M059J (cell line): ENCODE measurements around the gene GIMAP4. TPM values are rescaled to one million over a fixed set of nuclear protein-coding genes. Genes with fewer than 3 reads are reported as not detected.
"Not testable (repeated sequence)": the region's sequence is repeated elsewhere in the genome, so short reads cannot be mapped to it uniquely, and the experiment has no call there.

Source experiments
- DNase-seq: peaks from one replicate; pipeline ENCODE4 v3.0.0-alpha.2; 2012; ENCODE audit warnings: low read depth
- total RNA-seq: library from RNA; depleted of rRNA; stranded (reverse); fragments of >200 nt; shearing (Covaris generic); gene quantifications from 2 replicates; pipeline ENCODE4 v1.2.3, GENCODE V29; 2014; rRNA removed

Gene GIMAP4
- total RNA-seq: not detected in 2 replicates

GRCh38 chr7:150567169-150567568 is at the start of gene GIMAP4:
Gene GIMAP4, plus strand, starts transcription at chr7:150567390. Its CDS starts 2,512 bp downstream, at chr7:150569902.
- no peak for DNase-seq

GRCh38 chr7:150519310-150519709 is 47.9 kb upstream of the GIMAP4 start:
- no peak for DNase-seq

DNA sequence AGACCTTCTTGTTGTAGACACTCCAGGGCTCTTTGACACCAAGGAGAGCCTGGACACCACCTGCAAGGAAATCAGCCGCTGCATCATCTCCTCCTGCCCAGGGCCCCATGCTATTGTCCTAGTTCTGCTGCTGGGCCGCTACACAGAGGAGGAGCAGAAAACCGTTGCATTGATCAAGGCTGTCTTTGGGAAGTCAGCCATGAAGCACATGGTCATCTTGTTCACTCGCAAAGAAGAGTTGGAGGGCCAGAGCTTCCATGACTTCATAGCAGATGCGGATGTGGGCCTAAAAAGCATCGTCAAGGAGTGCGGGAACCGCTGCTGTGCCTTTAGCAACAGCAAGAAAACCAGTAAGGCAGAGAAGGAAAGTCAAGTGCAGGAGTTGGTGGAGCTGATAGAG is 47.0 kb upstream of the GIMAP4 start:
- no peak for DNase-seq

DNA sequence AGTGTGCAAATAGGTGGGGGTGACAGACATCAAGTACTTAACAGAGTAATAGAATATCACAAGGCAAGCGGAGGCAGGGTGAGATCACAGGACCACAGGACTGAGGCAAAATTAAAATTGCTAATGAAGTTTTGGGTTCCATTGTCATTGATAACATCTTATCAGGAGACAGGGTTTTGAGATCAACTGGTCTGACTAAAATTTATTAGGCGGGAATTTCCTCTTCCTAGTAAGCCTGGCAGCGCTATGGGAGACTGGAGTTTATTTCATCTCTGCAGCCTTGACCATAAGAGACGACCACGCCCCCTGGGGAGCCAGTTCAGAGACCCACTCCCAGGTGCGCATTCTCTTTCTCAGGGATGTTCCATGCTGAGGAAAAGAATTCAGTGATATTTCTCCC is 44.3 kb upstream of the GIMAP4 start:
- not testable (repeated sequence) for DNase-seq

DNA sequence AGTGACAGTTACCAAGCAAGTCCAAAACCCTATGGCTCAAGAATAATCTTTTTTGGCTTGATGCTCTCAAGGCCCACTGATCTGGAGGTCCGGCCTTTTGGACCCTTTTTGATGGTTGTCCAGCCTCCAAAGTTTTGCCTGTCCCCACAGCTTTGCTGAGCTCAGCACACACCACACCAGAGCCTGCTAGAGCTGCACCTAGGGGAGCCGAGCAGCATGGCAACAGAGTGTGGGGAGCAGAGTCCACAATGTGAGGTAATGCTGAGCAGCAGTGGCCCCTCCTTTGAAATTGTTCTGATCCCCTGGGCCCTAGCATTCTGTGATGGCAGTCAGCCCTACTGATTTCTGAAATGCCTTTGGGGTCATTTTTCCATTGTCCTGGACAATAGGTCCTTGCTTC is 43.2 kb upstream of the GIMAP4 start:
- DNase-seq: no peak

GRCh38 chr7:150531704-150532103 is 35.5 kb upstream of the GIMAP4 start:
- no peak for DNase-seq

GRCh38 chr7:150538259-150538658 is 28.9 kb upstream of the GIMAP4 start:
- DNase-seq: no peak

GRCh38 chr7:150553163-150553562 is 14.0 kb upstream of the GIMAP4 start:
- DNase-seq: no peak

DNA sequence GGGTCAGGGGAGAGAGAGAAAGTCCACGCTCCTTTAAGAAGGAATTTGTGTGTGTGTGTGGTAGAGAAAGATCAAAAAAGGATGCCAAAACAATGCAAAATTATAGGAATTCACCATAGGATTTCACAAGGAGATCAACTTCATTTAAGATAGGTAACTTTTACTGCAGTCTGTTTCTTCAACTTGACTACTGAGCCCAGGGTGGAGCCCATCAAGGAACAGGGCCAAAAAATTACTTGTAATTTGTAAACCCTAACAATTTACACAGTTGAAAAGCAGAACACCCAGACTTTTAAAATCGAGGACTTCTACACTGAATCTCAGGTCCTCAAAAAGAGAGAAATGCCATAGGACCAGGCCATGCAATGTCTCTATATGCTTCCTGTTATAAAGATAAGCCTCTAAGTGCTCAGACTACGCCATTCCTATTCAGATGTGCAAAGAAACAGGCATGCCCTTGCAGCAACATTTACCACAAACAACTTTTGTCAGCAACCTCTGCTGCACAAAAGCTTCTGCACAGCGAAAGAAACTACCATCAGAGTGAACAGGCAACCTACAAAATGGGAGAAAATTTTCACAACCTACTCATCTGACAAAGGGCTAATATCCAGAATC is 10.6 kb upstream of the GIMAP4 start:
- DNase-seq: no peak

DNA sequence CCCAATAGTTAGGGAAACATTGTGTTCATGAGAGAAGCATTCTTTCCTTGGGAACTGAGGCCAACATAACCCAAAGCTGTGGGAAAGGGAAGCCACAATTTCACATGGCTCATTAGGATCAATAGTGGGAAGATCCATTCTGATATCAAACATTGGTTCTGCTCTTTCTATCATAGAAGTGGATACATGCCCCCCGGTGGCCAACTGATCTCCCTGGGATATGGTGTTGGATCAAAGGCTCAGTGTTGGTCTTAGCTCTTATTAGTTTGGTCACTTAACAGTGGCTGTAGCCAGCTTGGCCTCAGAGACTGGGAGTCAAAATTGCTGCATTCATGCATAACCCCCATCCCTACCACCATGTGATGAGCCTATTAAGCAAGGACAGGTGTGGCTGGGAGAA is 6.7 kb upstream of the GIMAP4 start:
- DNase-seq: no peak

DNA sequence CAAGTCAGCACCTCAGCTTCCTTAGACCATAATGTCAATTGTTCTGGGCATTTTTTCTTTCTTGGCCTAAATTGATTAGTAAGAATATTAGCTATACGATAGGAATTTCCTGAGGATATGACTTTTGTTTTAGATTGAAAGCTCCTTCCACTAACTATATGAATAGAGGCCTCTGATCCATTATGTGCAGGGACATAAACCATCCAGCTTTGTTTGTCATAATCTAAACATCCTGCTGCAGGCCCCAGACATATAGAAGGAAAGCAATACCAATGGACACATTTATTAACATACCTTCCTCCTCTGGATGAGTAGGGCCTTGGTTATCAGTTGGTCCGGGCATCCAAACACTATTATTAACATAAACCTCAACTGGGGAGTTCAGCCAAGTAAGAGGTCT is 4.3 kb upstream of the GIMAP4 start:
- DNase-seq: no peak

- no peak for DNase-seq
Observed at GRCh38 chr7:150564006-150564405, 3.2 kb upstream of the GIMAP4 start.

GRCh38 chr7:150564566-150564965 is 2.6 kb upstream of the GIMAP4 start:
- no peak for DNase-seq

DNA sequence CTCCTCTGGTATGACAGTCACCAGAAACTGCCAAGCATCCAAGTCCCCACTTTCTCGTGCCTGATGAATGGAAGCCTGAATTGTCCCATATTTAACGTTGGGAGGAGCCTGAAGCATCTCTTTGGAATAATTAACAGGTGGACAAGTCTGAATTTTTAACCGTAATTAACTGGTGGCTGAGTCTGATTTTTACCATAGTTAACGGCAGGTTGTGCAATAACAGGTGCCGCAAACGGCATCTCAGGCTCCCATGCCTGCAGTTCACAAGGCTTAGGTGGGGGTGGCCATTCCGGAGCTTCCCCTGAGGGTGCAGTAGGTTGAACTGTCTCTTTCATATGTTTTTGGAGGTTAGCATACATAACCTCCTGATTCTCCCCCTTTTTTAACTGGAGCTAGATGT is 2.0 kb upstream of the GIMAP4 start:
- DNase-seq: no peak

DNA sequence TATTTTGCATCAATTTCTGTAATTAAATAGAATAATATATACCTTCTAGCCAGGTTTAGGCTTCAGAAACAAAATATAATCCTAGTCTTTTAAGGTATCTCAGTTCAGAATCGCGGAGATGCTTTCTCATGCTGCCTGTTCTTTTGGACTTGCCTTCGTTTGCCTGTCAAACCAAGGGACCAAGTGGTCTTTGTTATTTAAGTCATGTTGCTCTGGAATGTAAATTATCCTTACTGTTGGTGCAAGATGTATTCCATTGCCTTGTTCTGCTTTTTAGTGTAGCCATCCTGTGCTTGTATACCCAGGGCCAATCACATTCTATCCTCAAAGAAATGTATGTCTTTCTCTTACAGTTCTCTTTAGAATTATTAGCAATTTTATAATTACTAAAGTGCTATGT is 1.1 kb upstream of the GIMAP4 start:
- no peak for DNase-seq

DNA sequence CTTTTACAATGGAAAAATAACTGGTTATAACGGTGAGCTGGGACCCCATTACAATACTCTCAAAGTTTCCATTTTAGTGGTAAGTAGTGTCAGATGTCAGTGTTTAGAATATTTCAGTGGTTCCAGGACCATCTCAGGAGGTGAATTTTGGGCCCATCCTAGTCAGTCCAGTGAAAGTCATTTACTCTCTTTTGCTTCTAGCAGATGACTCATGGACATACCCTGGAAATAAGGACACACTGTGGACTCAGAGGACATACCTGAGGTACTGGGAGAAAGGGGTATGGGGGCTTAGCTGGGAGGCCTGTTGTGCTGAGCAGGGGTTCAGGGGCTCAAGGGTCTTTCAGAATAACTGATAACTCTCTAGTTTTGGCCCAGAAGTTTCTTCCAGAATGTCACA is 618 bp upstream of the GIMAP4 start:
- no peak for DNase-seq

- DNase-seq: no peak
Observed at GRCh38 chr7:150567871-150568301, 696 bp downstream of the GIMAP4 start.

DNA sequence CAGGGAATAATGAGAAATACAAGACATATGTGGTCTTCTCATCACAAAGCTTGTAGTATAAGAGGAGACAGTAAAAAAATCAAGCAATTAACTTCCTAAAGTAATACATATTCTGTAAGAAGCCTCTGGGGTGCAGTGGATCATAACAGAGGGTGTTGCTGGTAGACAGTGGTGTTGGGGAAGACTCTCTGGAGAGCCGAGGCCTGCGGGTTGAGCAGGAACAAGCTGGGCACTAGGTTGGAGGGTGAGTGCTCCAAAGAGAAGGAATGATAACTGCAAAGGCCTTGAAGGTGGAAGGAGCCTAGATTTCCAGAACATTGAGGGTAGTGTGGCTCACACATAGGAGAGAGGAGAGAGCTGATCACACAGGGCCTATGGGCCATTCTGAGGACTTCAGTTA is 1.5 kb downstream of the GIMAP4 start:
- no peak for DNase-seq

- no peak for DNase-seq
Observed at GRCh38 chr7:150569245-150569955, 2.2 kb downstream of the GIMAP4 start.

DNA sequence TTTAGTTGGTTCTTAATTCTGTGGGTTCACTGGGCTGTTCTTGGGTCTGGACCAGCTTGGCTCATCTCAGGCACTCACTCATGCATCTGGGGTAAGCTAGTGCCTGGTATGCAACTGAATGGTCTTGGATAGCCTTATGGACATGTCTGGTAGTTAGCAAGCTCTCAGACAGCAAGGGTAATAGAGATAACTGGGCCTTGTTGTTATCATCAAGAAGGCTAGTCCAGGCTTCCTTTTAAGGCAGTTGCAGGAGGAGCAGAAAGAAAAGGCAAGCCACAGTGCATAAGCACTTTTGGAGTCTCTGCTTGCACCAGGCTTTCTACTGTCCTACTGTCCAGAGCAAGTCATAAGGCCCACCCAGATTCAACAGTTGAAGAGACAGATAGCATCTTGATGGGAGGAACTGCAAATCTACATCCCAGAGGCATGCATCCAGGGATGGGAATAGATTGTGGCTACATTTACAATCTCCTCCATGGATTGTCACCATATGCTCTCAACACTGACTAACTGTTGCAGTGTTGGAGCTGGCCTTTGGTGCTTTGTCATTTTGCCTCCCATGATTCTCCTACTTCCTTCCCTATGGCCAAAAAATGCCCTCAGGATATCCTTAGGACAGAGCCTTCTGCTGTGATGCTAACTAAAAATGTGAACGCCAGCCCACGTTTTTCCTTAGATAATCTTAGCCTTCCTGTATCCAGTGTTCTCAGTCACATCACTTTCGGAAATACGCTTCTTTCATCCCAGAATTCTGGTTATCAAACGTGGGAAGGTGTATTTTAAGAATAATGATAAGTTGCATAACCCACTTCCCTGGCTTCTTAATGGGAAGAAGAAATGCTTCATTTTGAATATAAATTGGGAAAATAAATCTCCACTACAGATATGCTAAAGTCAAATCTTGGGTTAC is 3.6 kb downstream of the GIMAP4 start:
- no peak for DNase-seq

- no peak for DNase-seq
Observed at GRCh38 chr7:150572496-150572895, 5.3 kb downstream of the GIMAP4 start.

GRCh38 chr7:150579979-150580637 is 12.9 kb downstream of the GIMAP4 start:
- DNase-seq: not testable (repeated sequence)
